ENCODE results near the gene ZNF280D.

Gene ZNF280D

GRCh38 chr15:56631765-56632164, 101.5 kb downstream of the ZNF280D start:
- H3K27ac ChIP-seq (ENCODE audit: low read length) = no peak overlapping the region
- no peaks in the 10 kb centered on the region for H3K4me1 ChIP-seq (ENCODE audit: control insufficient read depth, low read depth, low read length)
- no peaks in the 10 kb centered on the region for H3K36me3 ChIP-seq (ENCODE audit: control insufficient read depth, low read depth, low read length)
- H3K27me3 ChIP-seq (ENCODE audit: control insufficient read depth, insufficient read depth, low read length) = no peaks in the 10 kb centered on the region
- no peak overlapping the region for H3K9ac ChIP-seq (ENCODE audit: low read length)
- no peak overlapping the region for H3K4me3 ChIP-seq (ENCODE audit: low read length)
- no peaks in the 10 kb centered on the region for H3K9me3 ChIP-seq (ENCODE audit: control insufficient read depth, low read depth, low read length)

DNA sequence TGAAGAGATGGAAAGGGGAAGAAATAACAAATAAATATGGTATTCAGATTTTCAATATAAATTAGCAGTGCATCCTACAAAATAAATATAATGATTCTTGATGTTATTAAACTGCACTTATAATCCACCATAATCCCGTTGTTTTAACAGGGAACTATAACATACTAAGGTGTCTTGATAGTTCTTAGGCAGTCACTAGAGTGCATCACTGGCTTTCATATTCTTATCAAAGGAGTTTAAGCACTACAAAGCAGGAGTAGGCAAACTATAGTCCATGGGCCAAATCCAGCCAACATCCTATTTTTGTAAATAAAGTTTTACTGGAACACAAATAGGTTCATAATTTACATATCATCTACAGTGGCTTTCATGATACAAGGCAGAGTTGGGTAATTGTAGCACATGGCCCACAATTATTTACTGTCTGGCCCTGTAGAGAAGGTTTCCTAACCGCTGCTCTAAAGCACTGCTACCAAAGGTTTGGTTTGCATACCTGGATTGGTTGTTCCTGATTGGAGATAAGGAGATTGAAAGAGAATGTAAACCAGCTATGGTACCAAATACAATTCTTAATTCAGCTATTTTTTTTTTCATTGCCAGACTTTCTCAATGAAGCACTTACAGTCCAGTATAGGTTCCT, 104.3 kb downstream of the ZNF280D start:
- Histone ChIP-seq H3K9me3 (ENCODE audit: control insufficient read depth, low read depth, low read length) (no peaks in the 10 kb centered on the region), H3K27ac (ENCODE audit: low read length) (no peak overlapping the region)

DNA sequence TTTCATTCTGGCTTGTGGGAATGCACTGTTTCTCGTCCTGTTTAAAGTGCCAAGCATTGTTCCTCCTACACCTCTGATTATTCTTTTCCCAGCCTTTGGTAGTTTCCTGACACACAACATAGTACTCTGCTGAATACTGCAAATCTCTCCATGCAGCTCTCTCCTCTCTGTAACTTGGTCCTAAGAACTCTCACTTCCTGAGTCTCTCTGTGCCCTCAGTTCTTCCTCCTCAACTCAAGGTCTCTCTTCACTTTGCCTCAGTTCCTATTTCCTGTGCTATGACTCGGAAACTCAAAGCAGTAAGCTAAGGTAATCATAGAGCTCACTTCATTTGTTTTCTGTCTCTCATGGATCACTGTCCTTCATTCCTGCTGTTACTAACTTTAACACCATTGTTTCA, 113.4 kb downstream of the ZNF280D start:
- Histone ChIP-seq H3K9ac (ENCODE audit: low read length) (no peak overlapping the region), H3K27ac (ENCODE audit: low read length) (no peak overlapping the region)

More for the DNA sequence above, 104.3 kb downstream of the ZNF280D start:
- H3K27me3 ChIP-seq (ENCODE audit: control insufficient read depth, insufficient read depth, low read length) = no peaks in the 10 kb centered on the region
- H3K4me1 ChIP-seq (ENCODE audit: control insufficient read depth, low read depth, low read length) = no peaks in the 10 kb centered on the region
- no peaks in the 10 kb centered on the region for H3K36me3 ChIP-seq (ENCODE audit: control insufficient read depth, low read depth, low read length)
- no peak overlapping the region for H3K4me3 ChIP-seq (ENCODE audit: low read length)
- H3K9ac ChIP-seq (ENCODE audit: low read length) = no peak overlapping the region

GRCh38 chr15:56617628-56618027, 115.7 kb downstream of the ZNF280D start:
- H3K9ac ChIP-seq (ENCODE audit: low read length) = no peak overlapping the region
- no peaks in the 10 kb centered on the region for H3K36me3 ChIP-seq (ENCODE audit: control insufficient read depth, low read depth, low read length)
- H3K4me3 ChIP-seq (ENCODE audit: low read length) = no peak overlapping the region
- H3K9me3 ChIP-seq (ENCODE audit: control insufficient read depth, low read depth, low read length) = no peaks in the 10 kb centered on the region
- no peak overlapping the region for H3K27ac ChIP-seq (ENCODE audit: low read length)
- no peaks in the 10 kb centered on the region for H3K27me3 ChIP-seq (ENCODE audit: control insufficient read depth, insufficient read depth, low read length)
- H3K4me1 ChIP-seq (ENCODE audit: control insufficient read depth, low read depth, low read length) = no peaks in the 10 kb centered on the region

More for the DNA sequence above, 113.4 kb downstream of the ZNF280D start:
- no peaks in the 10 kb centered on the region for H3K4me1 ChIP-seq (ENCODE audit: control insufficient read depth, low read depth, low read length)
- H3K27me3 ChIP-seq (ENCODE audit: control insufficient read depth, insufficient read depth, low read length) = no peaks in the 10 kb centered on the region
- no peaks in the 10 kb centered on the region for H3K9me3 ChIP-seq (ENCODE audit: control insufficient read depth, low read depth, low read length)
- H3K4me3 ChIP-seq (ENCODE audit: low read length) = no peak overlapping the region
- no peaks in the 10 kb centered on the region for H3K36me3 ChIP-seq (ENCODE audit: control insufficient read depth, low read depth, low read length)

DNA sequence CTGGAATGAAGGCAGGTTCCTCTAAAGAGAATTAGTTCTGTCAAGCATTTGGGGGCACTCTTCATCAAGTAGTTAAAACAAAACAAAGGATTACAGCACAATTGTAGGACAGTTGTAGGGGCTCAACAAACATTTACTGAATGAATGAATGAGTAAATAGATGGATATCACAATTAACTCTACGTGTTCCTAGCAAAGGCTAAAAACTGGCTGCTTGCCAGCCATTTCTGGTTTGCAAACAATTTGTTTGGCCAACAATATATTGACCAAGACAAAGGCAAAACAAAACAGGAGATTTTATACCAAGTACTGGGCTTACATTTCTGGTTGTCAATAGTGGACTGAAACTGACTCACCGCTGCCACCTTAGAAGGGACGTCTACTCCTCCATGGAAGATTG, 116.8 kb downstream of the ZNF280D start:
- Histone ChIP-seq H3K9me3 (ENCODE audit: control insufficient read depth, low read depth, low read length) (no peaks in the 10 kb centered on the region), H3K4me1 (ENCODE audit: control insufficient read depth, low read depth, low read length) (no peaks in the 10 kb centered on the region), H3K9ac (ENCODE audit: low read length) (no peak overlapping the region), H3K27me3 (ENCODE audit: control insufficient read depth, insufficient read depth, low read length) (no peaks in the 10 kb centered on the region), H3K27ac (ENCODE audit: low read length) (no peak overlapping the region), H3K36me3 (ENCODE audit: control insufficient read depth, low read depth, low read length) (no peaks in the 10 kb centered on the region), H3K4me3 (ENCODE audit: low read length) (no peak overlapping the region)

DNA sequence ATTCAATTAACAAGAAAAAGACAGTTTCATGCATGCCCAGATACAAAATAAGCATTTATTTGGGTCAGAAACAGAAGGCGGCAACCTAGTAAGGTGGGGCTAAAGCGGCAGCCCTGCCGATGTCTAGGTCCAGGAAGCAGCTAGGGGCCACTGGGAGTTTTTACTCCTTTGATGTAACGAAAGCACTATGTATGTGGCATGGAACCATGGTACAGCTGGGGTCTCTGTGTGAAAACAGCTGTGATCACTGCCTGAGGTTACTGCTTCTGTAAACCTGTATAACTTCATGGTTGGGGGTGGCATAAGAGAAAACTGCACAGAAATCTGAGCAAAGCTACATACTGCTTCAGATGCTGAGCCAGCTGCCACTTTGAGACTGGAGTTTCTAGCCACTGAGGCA, 119.5 kb downstream of the ZNF280D start:
- Histone ChIP-seq H3K9ac (ENCODE audit: low read length) (no peak overlapping the region), H3K27ac (ENCODE audit: low read length) (no peak overlapping the region), H3K9me3 (ENCODE audit: control insufficient read depth, low read depth, low read length) (no peaks in the 10 kb centered on the region), H3K27me3 (ENCODE audit: control insufficient read depth, insufficient read depth, low read length) (no peaks in the 10 kb centered on the region), H3K36me3 (ENCODE audit: control insufficient read depth, low read depth, low read length) (no peaks in the 10 kb centered on the region), H3K4me1 (ENCODE audit: control insufficient read depth, low read depth, low read length) (no peaks in the 10 kb centered on the region), H3K4me3 (ENCODE audit: low read length) (no peak overlapping the region)

GRCh38 chr15:56608993-56609392, 124.3 kb downstream of the ZNF280D start:
- Histone ChIP-seq H3K4me1 (ENCODE audit: control insufficient read depth, low read depth, low read length) (no peaks in the 10 kb centered on the region), H3K27ac (ENCODE audit: low read length) (no peak overlapping the region), H3K9me3 (ENCODE audit: control insufficient read depth, low read depth, low read length) (no peaks in the 10 kb centered on the region), H3K36me3 (ENCODE audit: control insufficient read depth, low read depth, low read length) (no peaks in the 10 kb centered on the region), H3K27me3 (ENCODE audit: control insufficient read depth, insufficient read depth, low read length) (no peaks in the 10 kb centered on the region), H3K9ac (ENCODE audit: low read length) (no peak overlapping the region), H3K4me3 (ENCODE audit: low read length) (no peak overlapping the region)

GRCh38 chr15:56608140-56608778, 125.0 kb downstream of the ZNF280D start:
- Histone ChIP-seq H3K36me3 (ENCODE audit: control insufficient read depth, low read depth, low read length) (no peaks in the 10 kb centered on the region), H3K4me3 (ENCODE audit: low read length) (no peak overlapping the region), H3K27ac (ENCODE audit: low read length) (no peak overlapping the region), H3K27me3 (ENCODE audit: control insufficient read depth, insufficient read depth, low read length) (no peaks in the 10 kb centered on the region), H3K9me3 (ENCODE audit: control insufficient read depth, low read depth, low read length) (no peaks in the 10 kb centered on the region), H3K4me1 (ENCODE audit: control insufficient read depth, low read depth, low read length) (no peaks in the 10 kb centered on the region), H3K9ac (ENCODE audit: low read length) (no peak overlapping the region)

DNA sequence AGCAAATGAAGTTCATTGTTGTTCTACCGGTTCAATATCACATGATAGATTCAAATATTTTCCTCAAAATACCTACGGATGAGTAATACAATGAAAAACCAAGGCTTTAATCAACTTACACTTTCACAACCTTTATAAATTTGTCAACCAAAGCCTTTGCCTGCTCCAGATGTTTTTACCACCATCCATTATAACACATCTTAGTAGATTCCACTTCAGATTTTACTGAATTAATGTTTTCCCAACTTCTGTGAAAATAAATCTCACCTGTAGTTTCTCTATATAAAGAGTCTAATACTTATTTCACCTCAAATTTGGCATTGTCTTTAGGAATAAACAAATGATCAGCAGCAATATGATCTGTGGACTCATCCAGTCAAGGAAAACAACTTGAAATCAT, 131.1 kb downstream of the ZNF280D start:
- H3K4me3 ChIP-seq (ENCODE audit: low read length) = no peak overlapping the region
- no peaks in the 10 kb centered on the region for H3K36me3 ChIP-seq (ENCODE audit: control insufficient read depth, low read depth, low read length)
- H3K27me3 ChIP-seq (ENCODE audit: control insufficient read depth, insufficient read depth, low read length) = no peaks in the 10 kb centered on the region
- H3K9me3 ChIP-seq (ENCODE audit: control insufficient read depth, low read depth, low read length) = peaks cover 20% of the 10 kb centered on the region
- no peak overlapping the region for H3K9ac ChIP-seq (ENCODE audit: low read length)
- H3K4me1 ChIP-seq (ENCODE audit: control insufficient read depth, low read depth, low read length) = no peaks in the 10 kb centered on the region
- H3K27ac ChIP-seq (ENCODE audit: low read length) = no peak overlapping the region

DNA sequence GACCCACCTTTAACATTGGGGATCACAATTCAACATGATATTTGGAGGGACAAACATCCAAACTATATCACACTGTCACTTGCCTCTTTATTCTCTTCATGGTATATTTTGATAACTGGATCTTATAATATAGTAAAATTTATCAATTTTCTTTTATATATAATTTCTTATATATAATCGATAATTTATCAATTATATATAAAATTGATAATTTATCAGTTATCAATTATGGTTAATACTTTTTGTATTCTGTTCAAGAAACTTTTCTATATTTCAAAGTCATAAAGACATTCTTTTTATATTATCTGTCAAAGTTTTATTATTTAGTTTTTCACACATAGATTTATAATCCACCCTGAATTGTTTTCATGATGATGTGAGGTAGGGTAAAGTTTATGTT, 132.9 kb downstream of the ZNF280D start:
- peaks cover 20% of the 10 kb centered on the region for H3K9me3 ChIP-seq (ENCODE audit: control insufficient read depth, low read depth, low read length)
- no peak overlapping the region for H3K4me3 ChIP-seq (ENCODE audit: low read length)
- no peak overlapping the region for H3K27ac ChIP-seq (ENCODE audit: low read length)
- no peaks in the 10 kb centered on the region for H3K27me3 ChIP-seq (ENCODE audit: control insufficient read depth, insufficient read depth, low read length)
- no peaks in the 10 kb centered on the region for H3K36me3 ChIP-seq (ENCODE audit: control insufficient read depth, low read depth, low read length)
- H3K9ac ChIP-seq (ENCODE audit: low read length) = no peak overlapping the region
- no peaks in the 10 kb centered on the region for H3K4me1 ChIP-seq (ENCODE audit: control insufficient read depth, low read depth, low read length)

DNA sequence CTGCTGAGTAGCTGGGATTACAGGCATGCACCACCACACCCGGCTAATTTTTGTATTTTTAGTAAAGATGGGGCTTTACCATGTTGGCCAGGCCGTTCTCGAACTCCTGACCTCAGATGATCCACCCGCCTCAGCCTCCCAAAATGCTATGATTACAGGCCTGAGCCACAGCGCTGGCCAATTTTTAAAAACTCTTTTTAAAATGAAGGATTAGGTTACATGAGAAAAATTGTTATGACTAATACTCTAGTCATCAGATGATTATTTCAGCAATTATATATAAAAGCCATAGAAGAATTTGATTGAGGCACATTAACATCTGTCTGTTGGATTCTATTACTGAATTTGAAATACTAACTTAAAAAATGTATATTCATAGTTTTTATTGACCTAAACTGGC, 134.3 kb downstream of the ZNF280D start:
- H3K27me3 ChIP-seq (ENCODE audit: control insufficient read depth, insufficient read depth, low read length) = no peaks in the 10 kb centered on the region

GRCh38 chr15:56587686-56588085, 145.6 kb downstream of the ZNF280D start:
- no peak overlapping the region for H3K4me3 ChIP-seq (ENCODE audit: low read length)
- peaks cover 5% of the 10 kb centered on the region for H3K9me3 ChIP-seq (ENCODE audit: control insufficient read depth, low read depth, low read length)

More for the DNA sequence above, 134.3 kb downstream of the ZNF280D start:
- Histone ChIP-seq H3K36me3 (ENCODE audit: control insufficient read depth, low read depth, low read length) (no peaks in the 10 kb centered on the region), H3K4me1 (ENCODE audit: control insufficient read depth, low read depth, low read length) (no peaks in the 10 kb centered on the region), H3K27ac (ENCODE audit: low read length) (no peak overlapping the region), H3K9me3 (ENCODE audit: control insufficient read depth, low read depth, low read length) (peaks cover 20% of the 10 kb centered on the region), H3K9ac (ENCODE audit: low read length) (no peak overlapping the region), H3K4me3 (ENCODE audit: low read length) (no peak overlapping the region)

More at GRCh38 chr15:56587686-56588085, 145.6 kb downstream of the ZNF280D start:
- H3K27ac ChIP-seq (ENCODE audit: low read length) = no peak overlapping the region
- H3K9ac ChIP-seq (ENCODE audit: low read length) = no peak overlapping the region
- no peaks in the 10 kb centered on the region for H3K4me1 ChIP-seq (ENCODE audit: control insufficient read depth, low read depth, low read length)
- no peaks in the 10 kb centered on the region for H3K36me3 ChIP-seq (ENCODE audit: control insufficient read depth, low read depth, low read length)
- no peaks in the 10 kb centered on the region for H3K27me3 ChIP-seq (ENCODE audit: control insufficient read depth, insufficient read depth, low read length)

Data from iPS-18a (cell line).